ENCODE measurements around the gene DOCK2. TPM values are rescaled to one million over a fixed set of nuclear protein-coding genes. Genes with fewer than 3 reads are reported as not detected.

DOCK2 gene
- total and polyA plus RNA-seq, 9 of the 15 experiments (the other 6 are each of a cell fraction or from before 2014, with no cell fraction given), result 4.5 to 42.6 (median 20.5) TPM

- H4K20me1 ChIP-seq (replicated peaks; ENCODE audit: control insufficient read depth, insufficient read depth, low read length), result no peaks in the 10 kb centered on the region
- H3K36me3 ChIP-seq (ENCODE audit: control insufficient read depth, insufficient read depth, low read length), result no peaks in the 10 kb centered on the region
- BruUV-seq (replicated peaks), result no TSS peak
- 34% methylated on average over 2 of the region's 3 CpGs for WGBS (ENCODE audit: insufficient coverage, low coverage, missing lambda C conversion rate)
- H2AFZ ChIP-seq (ENCODE audit: low read depth, low read length), result no peak overlapping the region
- no peak for ATAC-seq
- H3K9me3 ChIP-seq (replicated peaks; ENCODE audit: control insufficient read depth, insufficient read depth, low read depth, low read length), result no peaks in the 10 kb centered on the region
- H3K79me2 ChIP-seq (ENCODE audit: control insufficient read depth, insufficient read depth, low read length), result no peaks in the 10 kb centered on the region
- ChIA-PET POLR2A (no interaction called here), CTCF (ENCODE audit: low intra/inter-chr PET ratio) (no interaction called here)
- no peak overlapping the region for H3K4me2 ChIP-seq (ENCODE audit: insufficient read depth, low read length)
- intact Hi-C loops (cut with micrococcal nuclease) (no loop called here), in situ Hi-C loops (cut with MboI) (no loop called here)
- no peaks in the 10 kb centered on the region for H3K4me1 ChIP-seq (replicated peaks in 1 of 2; ENCODE audit: control insufficient read depth in 2 of 2, insufficient read depth in 2 of 2, low read length in 2 of 2)
- DNase-seq (ENCODE audit: extremely low read depth in 1 of 4, low spot score in 3 of 4), result no peak
- no peak overlapping the region for H3K9ac ChIP-seq (ENCODE audit: insufficient read depth in 1 of 2, low read depth in 2 of 2, low read length in 2 of 2)
- H3K4me3 ChIP-seq, result no peak overlapping the region
- no peaks in the 10 kb centered on the region for H3K9me1 ChIP-seq (ENCODE audit: control insufficient read depth, insufficient read depth, low read length)
- H3K27me3 ChIP-seq (ENCODE audit: control insufficient read depth in 2 of 2, insufficient read depth in 2 of 2, low read length in 2 of 2), result no peaks in the 10 kb centered on the region; a peak in 1 of 5 replicates
- no peak overlapping the region for H3K27ac ChIP-seq (ENCODE audit: extremely low read depth, low read depth, low read length)
- no peak for FAIRE-seq
- TF ChIP-seq ZNF79 (CRISPR knock-in tag; IDR thresholded peaks at IDR 0.05; ENCODE audit: low read depth) (peak; percentile 64; the same call in 1 of the 2 replicates), NFIC (IDR thresholded peaks at IDR 0.05) (no peak), ZNF778 (CRISPR knock-in tag; IDR thresholded peaks at IDR 0.05) (no peak), NR0B1 (IDR thresholded peaks at IDR 0.05; ENCODE audit: partially characterized antibody) (no peak), REST (IDR thresholded peaks at IDR 0.05; ENCODE audit: borderline replicate concordance) (peak; percentile 26; the same call in 1 of the 2 replicates), REST (CRISPR knock-in tag; IDR thresholded peaks at IDR 0.05; ENCODE audit: low read depth) (no peak), ZKSCAN3 (CRISPR knock-in tag; IDR thresholded peaks at IDR 0.05) (no peak), WHSC1 (IDR thresholded peaks at IDR 0.05; ENCODE audit: low read length) (no peak)
These were observed 195.2 kb downstream of the DOCK2 start for GRCh38 chr5:169832304-169832703.

Data from K562 (cell line).